ENCODE measurements around the gene BTBD9.

DNA sequence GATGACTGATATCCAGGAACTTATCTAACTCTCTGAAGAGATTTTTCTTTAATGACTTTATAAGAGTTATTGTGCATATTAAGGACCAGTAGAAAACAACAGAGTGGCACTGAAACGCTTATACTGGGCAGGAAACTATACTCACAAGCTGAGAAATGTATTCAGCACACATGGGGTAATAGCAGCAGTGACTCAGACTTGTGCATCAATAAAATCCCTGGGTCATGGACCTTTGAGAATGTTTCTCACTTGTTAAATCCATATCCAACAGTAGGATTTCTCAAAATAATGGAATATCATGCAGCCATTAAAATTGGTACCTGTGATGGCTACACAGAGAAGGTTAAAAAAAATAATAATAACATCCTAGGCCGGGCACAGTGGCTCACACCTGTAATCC lies 219.5 kb downstream of the BTBD9 start:
- TF ChIP-seq, protein P1, sequence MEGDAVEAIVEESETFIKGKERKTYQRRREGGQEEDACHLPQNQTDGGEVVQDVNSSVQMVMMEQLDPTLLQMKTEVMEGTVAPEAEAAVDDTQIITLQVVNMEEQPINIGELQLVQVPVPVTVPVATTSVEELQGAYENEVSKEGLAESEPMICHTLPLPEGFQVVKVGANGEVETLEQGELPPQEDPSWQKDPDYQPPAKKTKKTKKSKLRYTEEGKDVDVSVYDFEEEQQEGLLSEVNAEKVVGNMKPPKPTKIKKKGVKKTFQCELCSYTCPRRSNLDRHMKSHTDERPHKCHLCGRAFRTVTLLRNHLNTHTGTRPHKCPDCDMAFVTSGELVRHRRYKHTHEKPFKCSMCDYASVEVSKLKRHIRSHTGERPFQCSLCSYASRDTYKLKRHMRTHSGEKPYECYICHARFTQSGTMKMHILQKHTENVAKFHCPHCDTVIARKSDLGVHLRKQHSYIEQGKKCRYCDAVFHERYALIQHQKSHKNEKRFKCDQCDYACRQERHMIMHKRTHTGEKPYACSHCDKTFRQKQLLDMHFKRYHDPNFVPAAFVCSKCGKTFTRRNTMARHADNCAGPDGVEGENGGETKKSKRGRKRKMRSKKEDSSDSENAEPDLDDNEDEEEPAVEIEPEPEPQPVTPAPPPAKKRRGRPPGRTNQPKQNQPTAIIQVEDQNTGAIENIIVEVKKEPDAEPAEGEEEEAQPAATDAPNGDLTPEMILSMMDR (IDR thresholded peaks at IDR 0.05; ENCODE audit: borderline replicate concordance, extremely low read depth, low read length, poor library complexity, severe bottlenecking): no peak
- no peak for TF ChIP-seq EZH2 (IDR thresholded peaks at IDR 0.05; ENCODE audit: borderline replicate concordance, low read depth, low read length, severe bottlenecking)

All from DND-41 (cell line).